Measurements from ENCODE around the gene KIAA0513.

The KIAA0513 gene

GRCh38 chr16:85005285-85006069, 22.1 kb upstream of the KIAA0513 start:
- FAIRE-seq = no peak

- FAIRE-seq = no peak
Measured at GRCh38 chr16:85006639-85007038, 21.0 kb upstream of the KIAA0513 start.

- FAIRE-seq = no peak
Measured at GRCh38 chr16:85007496-85008214, 19.9 kb upstream of the KIAA0513 start.

- no peak for FAIRE-seq
Measured at GRCh38 chr16:85008271-85008670, 19.3 kb upstream of the KIAA0513 start.

GRCh38 chr16:85010446-85010930, 17.1 kb upstream of the KIAA0513 start:
- FAIRE-seq = no peak

- no peak for FAIRE-seq
Measured at GRCh38 chr16:85010931-85011845, 16.4 kb upstream of the KIAA0513 start, which contains the start of gene ZDHHC7. Gene ZDHHC7, minus strand, starts transcription at chr16:85011535. Its CDS starts 20,917 bp downstream, at chr16:84990618.

GRCh38 chr16:85011846-85012284, 15.7 kb upstream of the KIAA0513 start:
- no peak for FAIRE-seq

GRCh38 chr16:85014311-85014710, 13.3 kb upstream of the KIAA0513 start:
- no peak for FAIRE-seq

GRCh38 chr16:85015481-85016187, 12.0 kb upstream of the KIAA0513 start:
- FAIRE-seq = no peak

- no peak for FAIRE-seq
Measured at GRCh38 chr16:85017151-85017550, 10.4 kb upstream of the KIAA0513 start.

- no peak for FAIRE-seq
Measured at GRCh38 chr16:85017633-85018032, 10.0 kb upstream of the KIAA0513 start.

- FAIRE-seq = no peak
Measured at GRCh38 chr16:85018529-85019236, 8.9 kb upstream of the KIAA0513 start.

GRCh38 chr16:85019659-85020245, 7.8 kb upstream of the KIAA0513 start:
- FAIRE-seq = no peak

- FAIRE-seq = no peak
Measured at GRCh38 chr16:85025781-85026653, 1.6 kb upstream of the KIAA0513 start.

GRCh38 chr16:85026703-85027102, 892 bp upstream of the KIAA0513 start:
- no peak for FAIRE-seq

GRCh38 chr16:85027958-85028684, 526 bp downstream of the KIAA0513 start:
- no peak for FAIRE-seq

GRCh38 chr16:85028685-85029407, 1.3 kb downstream of the KIAA0513 start:
- no peak for FAIRE-seq

- no peak for FAIRE-seq
Measured at GRCh38 chr16:85029408-85029784, 1.8 kb downstream of the KIAA0513 start.

- FAIRE-seq = no peak
Measured at GRCh38 chr16:85029981-85030401, 2.4 kb downstream of the KIAA0513 start.

Measured in TTC549 (cell line).